ENCODE results near the gene OSBPL9. TPM values are rescaled to one million over a fixed set of nuclear protein-coding genes. Genes with fewer than 3 reads are reported as not detected.

Gene OSBPL9
- total and polyA plus RNA-seq, 9 of the 15 experiments (the other 6 are each of a cell fraction or from before 2014, with no cell fraction given), result 43.9 to 217 (median 170) TPM

- H3K4me3 ChIP-seq, result no peak overlapping the region
- WGBS (ENCODE audit: insufficient coverage, low coverage, missing lambda C conversion rate), result 65% methylated on average over 3 of the region's 3 CpGs
- no peaks in the 10 kb centered on the region for H4K20me1 ChIP-seq (replicated peaks; ENCODE audit: control insufficient read depth, insufficient read depth, low read length)
- no peaks in the 10 kb centered on the region for H3K9me3 ChIP-seq (replicated peaks; ENCODE audit: control insufficient read depth, insufficient read depth, low read depth, low read length)
- CTCF ChIA-PET (ENCODE audit: low intra/inter-chr PET ratio), result no interaction called here
- peak in 2 of 4 experiments; percentile 45 to 57 for DNase-seq (ENCODE audit: extremely low read depth in 1 of 4, low spot score in 3 of 4)
- peak overlapping the region; percentile 38; the same call in 2 of the 3 replicates for H3K27ac ChIP-seq (ENCODE audit: extremely low read depth, low read depth, low read length)
- no peak overlapping the region for H2AFZ ChIP-seq (ENCODE audit: low read depth, low read length)
- no peaks in the 10 kb centered on the region for H3K36me3 ChIP-seq (ENCODE audit: control insufficient read depth, insufficient read depth, low read length)
- POLR2A ChIA-PET, result interaction anchor here (0.6 to 2.5 kb wide), 8 partner anchors 9 to 291 kb away, joined by 3 to 27 read pairs (median 3); no protein-coding TSS in a partner anchor
- H3K27me3 ChIP-seq (ENCODE audit: control insufficient read depth in 2 of 2, insufficient read depth in 2 of 2, low read length in 2 of 2), result no peaks in the 10 kb centered on the region
- H3K9ac ChIP-seq (ENCODE audit: insufficient read depth in 1 of 2, low read depth in 2 of 2, low read length in 2 of 2), result peak overlapping the region in 1 of 2 experiments; percentile 72; a peak in 1 of 4 replicates
- in situ Hi-C loops (cut with MboI), result no loop called here
- intact Hi-C loops (cut with micrococcal nuclease), result no loop called here
- H3K9me1 ChIP-seq (ENCODE audit: control insufficient read depth, insufficient read depth, low read length), result no peaks in the 10 kb centered on the region
- peak overlapping the region; percentile 34 for H3K4me2 ChIP-seq (ENCODE audit: insufficient read depth, low read length)
- peaks cover 11 to 32% of the 10 kb centered on the region in 2 experiments; a peak in 4 of 5 replicates for H3K4me1 ChIP-seq (replicated peaks in 1 of 2; ENCODE audit: control insufficient read depth in 2 of 2, insufficient read depth in 2 of 2, low read length in 2 of 2)
- TF ChIP-seq CBFB (CRISPR knock-in tag; IDR thresholded peaks at IDR 0.05) (no peak), YY1 (IDR thresholded peaks at IDR 0.05; ENCODE audit: borderline replicate concordance in 1 of 3, control insufficient read depth in 1 of 3, extremely low read depth in 1 of 3, insufficient read depth in 3 of 3, insufficient read length in 1 of 3, insufficient replicate concordance in 2 of 3, low read depth in 1 of 3, low read length in 2 of 3) (peak in 1 of 3 experiments; percentile 3)
- H3K79me2 ChIP-seq (ENCODE audit: control insufficient read depth, insufficient read depth, low read length), result peaks cover 83% of the 10 kb centered on the region
- peak; percentile 71 for ATAC-seq
- BruUV-seq (replicated peaks), result no TSS peak
- FAIRE-seq, result no peak
These were observed 14.0 kb downstream of the OSBPL9 start for GRCh38 chr1:51630922-51631321.

GRCh38 chr1:51631747-51632146, 14.9 kb downstream of the OSBPL9 start:
- no TSS peak for BruUV-seq (replicated peaks)
- Histone ChIP-seq H3K9me1 (ENCODE audit: control insufficient read depth, insufficient read depth, low read length) (no peaks in the 10 kb centered on the region), H3K9me3 (replicated peaks; ENCODE audit: control insufficient read depth, insufficient read depth, low read depth, low read length) (no peaks in the 10 kb centered on the region), H2AFZ (ENCODE audit: low read depth, low read length) (no peak overlapping the region), H3K27me3 (ENCODE audit: control insufficient read depth in 2 of 2, insufficient read depth in 2 of 2, low read length in 2 of 2) (no peaks in the 10 kb centered on the region), H3K79me2 (ENCODE audit: control insufficient read depth, insufficient read depth, low read length) (peaks cover 79% of the 10 kb centered on the region), H4K20me1 (replicated peaks; ENCODE audit: control insufficient read depth, insufficient read depth, low read length) (no peaks in the 10 kb centered on the region; the same call in 1 of the 2 replicates), H3K9ac (ENCODE audit: insufficient read depth in 1 of 2, low read depth in 2 of 2, low read length in 2 of 2) (no peak overlapping the region), H3K4me2 (ENCODE audit: insufficient read depth, low read length) (peak overlapping the region; percentile 34; the same call in 1 of the 2 replicates), H3K4me3 (no peak overlapping the region), H3K27ac (ENCODE audit: extremely low read depth, low read depth, low read length) (peak overlapping the region; percentile 38; the same call in 1 of the 3 replicates), H3K36me3 (ENCODE audit: control insufficient read depth, insufficient read depth, low read length) (no peaks in the 10 kb centered on the region), H3K4me1 (replicated peaks in 1 of 2; ENCODE audit: control insufficient read depth in 2 of 2, insufficient read depth in 2 of 2, low read length in 2 of 2) (peaks cover 15 to 33% of the 10 kb centered on the region in 2 experiments; a peak in 4 of 5 replicates)
- POLR2A ChIA-PET, result interaction anchor here (0.6 to 2.5 kb wide), 8 partner anchors 9 to 246 kb away, joined by 3 to 27 read pairs (median 3); no protein-coding TSS in a partner anchor
- DNase-seq (ENCODE audit: extremely low read depth in 1 of 4, low spot score in 3 of 4) (peak; percentile 52 to 83 (median 67)), FAIRE-seq (peak; percentile 75), ATAC-seq (peak; percentile 37)
- intact Hi-C loops (cut with micrococcal nuclease) (no loop called here), in situ Hi-C loops (cut with MboI) (no loop called here)
- WGBS (ENCODE audit: insufficient coverage, low coverage, missing lambda C conversion rate), result 14% methylated on average over 1 of the region's 1 CpG
- CTCF ChIA-PET (ENCODE audit: low intra/inter-chr PET ratio), result no interaction called here
- peak; percentile 94 for TF ChIP-seq CBFA2T2 (conservative IDR thresholded peaks at IDR 0.05)
- TF ChIP-seq SMAD4 (CRISPR knock-in tag; conservative IDR thresholded peaks at IDR 0.05), result peak; percentile 72
- TF ChIP-seq TEAD4 (IDR thresholded peaks at IDR 0.05; ENCODE audit: low read length), result peak; percentile 96
- TF ChIP-seq TEAD4 (CRISPR knock-in tag; IDR thresholded peaks at IDR 0.05; ENCODE audit: borderline replicate concordance), result no peak
- peak; percentile 80; the same call in 1 of the 2 replicates for TF ChIP-seq CHAMP1 (IDR thresholded peaks at IDR 0.05)
- peak; percentile 86 for TF ChIP-seq STAT5A (IDR thresholded peaks at IDR 0.05; ENCODE audit: borderline replicate concordance, low read length)
- TF ChIP-seq PHB2 (IDR thresholded peaks at IDR 0.05; ENCODE audit: low read depth), result peak; percentile 91
- TF ChIP-seq CBX3 (IDR thresholded peaks at IDR 0.05; ENCODE audit: borderline replicate concordance in 1 of 2, low read length in 2 of 2), result 0 out of 3 replicates have a peak, but pooled peaks of 1 of the 2 experiments have one; percentile 17
- TF ChIP-seq ZEB2 (IDR thresholded peaks at IDR 0.05), result peak; percentile 93
- TF ChIP-seq SMARCE1 (IDR thresholded peaks at IDR 0.05), result peak; percentile 89
- peak; percentile 25 for TF ChIP-seq CCNT2 (IDR thresholded peaks at IDR 0.05; ENCODE audit: borderline replicate concordance, extremely low read depth, insufficient read length, low read depth, low read length)
- no peak for TF ChIP-seq HNRNPL (IDR thresholded peaks at IDR 0.05; ENCODE audit: low read depth, low read length)
